ENCODE data around the gene GSN. TPM values are rescaled to one million over a fixed set of nuclear protein-coding genes. Genes with fewer than 3 reads are reported as not detected.

GSN gene
- total RNA-seq, 2 donors from 2014 or later, result 57.0 to 77.2 TPM

GRCh38 chr9:121282277-121283079 lies 14.5 kb downstream of the GSN start:
- H3K27me3 ChIP-seq (ENCODE audit: control insufficient read depth, insufficient read depth, low read length, poor library complexity, severe bottlenecking), result no peaks in the 10 kb centered on the region
- H3K36me3 Mint-ChIP-seq (ENCODE audit: low read depth), result peaks cover 2% of the 10 kb centered on the region
- H3K4me3 Mint-ChIP-seq, result no peak overlapping the region
- DNase-seq, result no peak
- TF ChIP-seq CTCF (conservative IDR thresholded peaks at IDR 0.05), result no peak
- no peak overlapping the region for H3K9ac ChIP-seq (ENCODE audit: extremely low read depth, low read length, poor library complexity, severe bottlenecking)
- H3K36me3 ChIP-seq (ENCODE audit: control insufficient read depth, insufficient read depth, low read length), result no peaks in the 10 kb centered on the region
- H3K4me1 Mint-ChIP-seq, result peaks cover 48% of the 10 kb centered on the region
- no peak overlapping the region for H3K4me3 ChIP-seq (ENCODE audit: low read length)
- no peaks in the 10 kb centered on the region for H3K9me3 ChIP-seq (ENCODE audit: control insufficient read depth, low read length)
- H3K9me3 Mint-ChIP-seq, result no peaks in the 10 kb centered on the region
- peaks cover 37% of the 10 kb centered on the region for H3K27me3 Mint-ChIP-seq (ENCODE audit: insufficient read depth)
- 88 to 90% methylated on average over 7 to 13 of the region's 13 CpGs for WGBS, 2 experiments (ENCODE audit: insufficient coverage in 1 of 2, insufficient read length in 1 of 2)
- H3K27ac Mint-ChIP-seq, result no peak overlapping the region
- no peak overlapping the region for H3K27ac ChIP-seq (ENCODE audit: low read depth, low read length)
- peaks cover 8% of the 10 kb centered on the region for H3K4me1 ChIP-seq (ENCODE audit: control insufficient read depth, insufficient read depth, low read length)

- no peaks in the 10 kb centered on the region for H3K9me3 Mint-ChIP-seq
- H3K36me3 Mint-ChIP-seq (ENCODE audit: low read depth), result peaks cover 2% of the 10 kb centered on the region
- 87 to 100% methylated on average over 1 to 2 of the region's 2 CpGs for WGBS, 2 experiments (ENCODE audit: insufficient coverage in 1 of 2, insufficient read length in 1 of 2)
- no peak for DNase-seq
- H3K9me3 ChIP-seq (ENCODE audit: control insufficient read depth, low read length), result no peaks in the 10 kb centered on the region
- H3K36me3 ChIP-seq (ENCODE audit: control insufficient read depth, insufficient read depth, low read length), result no peaks in the 10 kb centered on the region
- no peak overlapping the region for H3K27ac Mint-ChIP-seq
- no peak overlapping the region for H3K4me3 Mint-ChIP-seq
- H3K9ac ChIP-seq (ENCODE audit: extremely low read depth, low read length, poor library complexity, severe bottlenecking), result no peak overlapping the region
- H3K27ac ChIP-seq (ENCODE audit: low read depth, low read length), result no peak overlapping the region
- no peak overlapping the region for H3K4me3 ChIP-seq (ENCODE audit: low read length)
- no peaks in the 10 kb centered on the region for H3K27me3 ChIP-seq (ENCODE audit: control insufficient read depth, insufficient read depth, low read length, poor library complexity, severe bottlenecking)
- H3K27me3 Mint-ChIP-seq (ENCODE audit: insufficient read depth), result peaks cover 37% of the 10 kb centered on the region
- TF ChIP-seq CTCF (conservative IDR thresholded peaks at IDR 0.05), result no peak
- peaks cover 11% of the 10 kb centered on the region for H3K4me1 ChIP-seq (ENCODE audit: control insufficient read depth, insufficient read depth, low read length)
- peaks cover 53% of the 10 kb centered on the region for H3K4me1 Mint-ChIP-seq
These were observed 15.1 kb downstream of the GSN start for GRCh38 chr9:121283080-121283398.

GRCh38 chr9:121283856-121284732 lies 16.1 kb downstream of the GSN start:
- H3K4me1 ChIP-seq (ENCODE audit: control insufficient read depth, insufficient read depth, low read length), result peaks cover 22% of the 10 kb centered on the region
- WGBS, 2 experiments (ENCODE audit: insufficient coverage in 1 of 2, insufficient read length in 1 of 2), result 78 to 89% methylated on average over 6 to 11 of the region's 11 CpGs
- no peak for TF ChIP-seq CTCF (conservative IDR thresholded peaks at IDR 0.05)
- no peak for DNase-seq
- no peak overlapping the region for H3K4me3 ChIP-seq (ENCODE audit: low read length)
- Mint-ChIP-seq H3K9me3 (no peaks in the 10 kb centered on the region), H3K4me1 (peaks cover 58% of the 10 kb centered on the region), H3K36me3 (ENCODE audit: low read depth) (peaks cover 2% of the 10 kb centered on the region), H3K27ac (peak overlapping the region; percentile 84), H3K27me3 (ENCODE audit: insufficient read depth) (peaks cover 34% of the 10 kb centered on the region), H3K4me3 (no peak overlapping the region)
- H3K27ac ChIP-seq (ENCODE audit: low read depth, low read length), result peak overlapping the region; percentile 34
- H3K9me3 ChIP-seq (ENCODE audit: control insufficient read depth, low read length), result no peaks in the 10 kb centered on the region
- H3K9ac ChIP-seq (ENCODE audit: extremely low read depth, low read length, poor library complexity, severe bottlenecking), result no peak overlapping the region
- H3K27me3 ChIP-seq (ENCODE audit: control insufficient read depth, insufficient read depth, low read length, poor library complexity, severe bottlenecking), result no peaks in the 10 kb centered on the region
- no peaks in the 10 kb centered on the region for H3K36me3 ChIP-seq (ENCODE audit: control insufficient read depth, insufficient read depth, low read length)

Measured in endodermal cell (in vitro differentiated cells).